Choroid plexus epithelial cell (primary cell): ENCODE results near the gene UTP3.
"Not testable (repeated sequence)": the region's sequence is repeated elsewhere in the genome, so short reads cannot be mapped to it uniquely, and the experiment has no call there.

ENCODE experiments used
- DNase-seq: peaks from one replicate; pipeline ENCODE4 v3.0.0-alpha.2; 2010; ENCODE audit warnings: low read depth
- H3K4me3 ChIP-seq: 2 replicates; pipeline ENCODE4 v1.5.1; 2011; ENCODE audit warnings: low read depth, mild to moderate bottlenecking, control low read depth, low read length, moderate library complexity
- TF ChIP-seq, protein P1 (sequence below): conservative IDR thresholded peaks from 2 replicates; pipeline ENCODE4 v1.5.1; 2011; ENCODE audit warnings: low read depth, mild to moderate bottlenecking, control low read depth, inconsistent platforms, low read length, moderate library complexity

UTP3 gene

DNA sequence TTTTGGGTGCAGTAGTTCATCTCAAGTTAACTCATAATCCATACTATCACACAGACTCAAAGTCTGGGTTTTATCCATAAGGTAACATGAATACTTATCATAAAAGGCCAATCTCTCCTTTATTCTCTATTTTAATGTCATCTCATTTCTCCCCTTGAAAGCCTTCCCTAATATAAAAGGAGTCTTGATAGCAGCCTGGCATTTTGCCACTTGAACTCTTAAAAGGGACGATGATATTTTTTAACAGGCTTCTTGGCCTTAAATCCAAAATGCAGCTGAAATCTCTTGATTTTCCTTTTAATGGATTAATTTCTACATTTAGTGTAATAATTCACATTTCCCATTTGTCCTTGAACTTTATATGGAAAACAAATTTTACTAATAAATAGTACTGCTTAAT is 13.6 kb upstream of the UTP3 start:
- TF ChIP-seq, protein P1, sequence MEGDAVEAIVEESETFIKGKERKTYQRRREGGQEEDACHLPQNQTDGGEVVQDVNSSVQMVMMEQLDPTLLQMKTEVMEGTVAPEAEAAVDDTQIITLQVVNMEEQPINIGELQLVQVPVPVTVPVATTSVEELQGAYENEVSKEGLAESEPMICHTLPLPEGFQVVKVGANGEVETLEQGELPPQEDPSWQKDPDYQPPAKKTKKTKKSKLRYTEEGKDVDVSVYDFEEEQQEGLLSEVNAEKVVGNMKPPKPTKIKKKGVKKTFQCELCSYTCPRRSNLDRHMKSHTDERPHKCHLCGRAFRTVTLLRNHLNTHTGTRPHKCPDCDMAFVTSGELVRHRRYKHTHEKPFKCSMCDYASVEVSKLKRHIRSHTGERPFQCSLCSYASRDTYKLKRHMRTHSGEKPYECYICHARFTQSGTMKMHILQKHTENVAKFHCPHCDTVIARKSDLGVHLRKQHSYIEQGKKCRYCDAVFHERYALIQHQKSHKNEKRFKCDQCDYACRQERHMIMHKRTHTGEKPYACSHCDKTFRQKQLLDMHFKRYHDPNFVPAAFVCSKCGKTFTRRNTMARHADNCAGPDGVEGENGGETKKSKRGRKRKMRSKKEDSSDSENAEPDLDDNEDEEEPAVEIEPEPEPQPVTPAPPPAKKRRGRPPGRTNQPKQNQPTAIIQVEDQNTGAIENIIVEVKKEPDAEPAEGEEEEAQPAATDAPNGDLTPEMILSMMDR, result no peak
- DNase-seq, result no peak
- H3K4me3 ChIP-seq, result no peak overlapping the region

DNA sequence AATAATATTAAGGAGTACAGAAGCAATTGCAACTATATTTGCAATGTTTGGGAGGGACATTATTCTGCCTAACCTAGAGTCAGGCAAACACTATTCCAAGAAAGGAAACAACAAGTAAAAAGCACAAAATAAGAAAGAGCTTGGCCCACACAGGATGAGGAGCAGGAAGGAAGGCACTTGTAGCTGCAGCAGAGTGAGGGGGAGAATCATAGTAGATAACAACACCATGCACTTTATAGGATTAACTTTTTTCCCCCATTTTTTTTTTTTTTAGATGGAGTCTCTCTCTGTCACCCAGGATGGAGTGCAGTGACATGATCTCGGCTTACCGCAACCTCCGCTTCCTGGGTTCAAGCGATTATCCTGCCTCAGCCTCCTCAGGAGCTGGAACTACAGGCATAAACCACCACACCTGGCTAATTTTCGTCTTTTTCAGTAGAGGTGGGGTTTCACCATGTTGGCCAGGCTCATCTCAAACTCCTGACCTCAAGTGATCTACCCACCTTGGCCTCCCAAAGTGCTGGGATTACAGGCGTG is 11.7 kb upstream of the UTP3 start:
- TF ChIP-seq, protein P1, result no peak

DNA sequence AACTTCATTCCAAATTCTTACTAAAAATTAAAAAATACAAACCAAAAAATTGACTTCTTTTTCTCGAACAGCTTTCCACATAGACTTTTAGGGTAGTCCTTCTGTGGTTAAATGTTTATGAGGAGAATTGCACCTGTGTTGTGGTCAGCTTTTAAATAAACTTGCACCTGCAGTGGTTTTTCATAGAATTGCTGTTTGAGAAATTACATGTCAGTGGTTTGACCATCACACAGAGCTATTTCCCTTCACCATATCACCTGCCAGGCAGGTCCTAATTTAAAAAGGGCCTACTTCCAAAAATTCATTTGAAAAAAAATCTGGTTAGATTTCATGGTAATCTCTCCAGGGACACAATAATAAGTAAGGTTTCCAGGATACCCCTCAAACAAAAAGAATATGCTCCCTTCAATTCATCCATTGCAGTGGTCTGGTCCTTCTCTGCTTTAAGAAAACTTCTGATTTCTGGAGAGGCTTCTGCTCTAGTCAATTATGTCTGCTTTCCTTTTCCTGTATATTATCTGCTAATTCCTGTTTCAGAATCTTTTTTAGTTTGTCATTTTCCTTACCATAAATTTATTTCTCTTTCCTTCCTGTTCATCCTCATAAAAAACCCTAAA is 9.8 kb upstream of the UTP3 start:
- no peak overlapping the region for H3K4me3 ChIP-seq
- TF ChIP-seq, protein P1, result no peak
- DNase-seq, result no peak

More for the DNA sequence above, 11.7 kb upstream of the UTP3 start:
- H3K4me3 ChIP-seq, result no peak overlapping the region
- no peak for DNase-seq

DNA sequence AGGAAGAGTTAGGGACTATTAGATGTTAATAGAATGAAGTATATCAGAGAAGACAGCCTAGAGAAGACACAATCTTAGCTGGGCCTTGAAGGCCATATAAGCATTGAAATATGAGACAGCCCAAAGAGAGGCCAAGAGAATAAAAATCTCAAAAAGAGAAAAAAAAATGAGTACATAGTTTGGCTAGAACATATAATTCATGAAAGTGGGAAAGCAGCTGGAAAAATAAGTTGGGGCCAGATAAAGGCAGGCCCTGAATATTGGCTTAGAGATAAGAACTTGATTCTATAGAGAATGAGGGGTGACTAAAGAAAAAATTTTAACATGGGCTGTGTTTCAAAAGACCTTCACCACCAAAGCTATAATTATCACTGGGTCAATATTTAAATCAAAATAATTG is 7.4 kb upstream of the UTP3 start:
- H3K4me3 ChIP-seq, result no peak overlapping the region
- TF ChIP-seq, protein P1, result no peak
- no peak for DNase-seq

DNA sequence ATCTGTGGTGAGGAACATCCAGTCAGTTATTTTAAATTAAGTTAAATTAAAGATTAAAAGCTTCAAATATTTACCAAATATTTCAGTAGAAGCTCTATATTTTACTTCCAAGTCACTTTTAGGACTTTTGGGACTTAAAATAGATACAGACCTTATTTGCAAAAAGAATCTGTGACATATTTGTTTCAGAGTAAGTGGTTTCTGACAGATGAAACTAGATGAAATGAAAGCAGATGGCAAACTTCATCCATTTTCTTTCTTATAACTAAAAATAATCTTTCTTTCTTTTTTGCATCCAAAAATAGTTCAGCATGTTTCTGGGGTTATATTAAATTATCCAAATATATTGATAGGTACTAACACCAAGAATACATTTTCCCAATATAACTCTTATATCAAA is 6.6 kb upstream of the UTP3 start:
- TF ChIP-seq, protein P1, result no peak
- DNase-seq, result no peak
- no peak overlapping the region for H3K4me3 ChIP-seq

DNA sequence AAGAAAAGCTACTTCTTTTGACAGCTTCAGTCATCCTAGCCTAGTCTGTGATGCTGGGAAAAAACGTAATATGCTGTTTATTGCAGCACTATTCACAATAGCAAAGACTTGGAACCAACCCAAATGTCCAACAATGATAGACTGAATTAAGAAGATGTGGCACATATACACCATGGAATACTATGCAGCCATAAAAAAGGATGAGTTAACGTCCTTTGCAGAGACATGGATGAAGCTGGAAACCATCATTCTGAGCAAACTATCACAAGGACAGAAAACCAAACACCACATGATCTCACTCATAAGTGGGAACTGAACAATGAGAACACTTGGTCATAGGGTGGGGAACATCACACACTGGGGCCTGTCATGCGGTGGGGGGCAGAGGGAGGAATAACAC is 6.2 kb upstream of the UTP3 start:
- not testable (repeated sequence) for H3K4me3 ChIP-seq, DNase-seq

DNA sequence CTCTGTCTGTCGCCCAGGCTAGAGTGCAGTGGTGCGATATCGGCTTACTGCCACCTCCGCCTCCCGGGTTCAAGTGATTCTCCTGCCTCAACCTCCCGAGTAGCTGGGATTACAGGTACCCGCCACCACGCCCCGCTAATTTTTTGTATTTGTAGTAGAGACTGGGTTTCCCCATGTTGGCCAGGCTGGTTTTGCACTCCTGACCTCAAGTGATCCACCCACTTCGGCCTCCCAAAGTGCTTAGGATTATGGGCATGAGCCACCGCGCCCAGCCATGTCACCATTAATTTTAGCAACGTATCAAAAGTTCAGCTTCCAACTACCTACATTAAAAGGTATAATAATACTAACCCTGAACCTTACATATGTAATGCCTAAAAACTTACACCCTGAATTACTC is 940 bp upstream of the UTP3 start:
- TF ChIP-seq, protein P1, result no peak
- H3K4me3 ChIP-seq, result peak overlapping the region; percentile 99
- no peak for DNase-seq

DNA sequence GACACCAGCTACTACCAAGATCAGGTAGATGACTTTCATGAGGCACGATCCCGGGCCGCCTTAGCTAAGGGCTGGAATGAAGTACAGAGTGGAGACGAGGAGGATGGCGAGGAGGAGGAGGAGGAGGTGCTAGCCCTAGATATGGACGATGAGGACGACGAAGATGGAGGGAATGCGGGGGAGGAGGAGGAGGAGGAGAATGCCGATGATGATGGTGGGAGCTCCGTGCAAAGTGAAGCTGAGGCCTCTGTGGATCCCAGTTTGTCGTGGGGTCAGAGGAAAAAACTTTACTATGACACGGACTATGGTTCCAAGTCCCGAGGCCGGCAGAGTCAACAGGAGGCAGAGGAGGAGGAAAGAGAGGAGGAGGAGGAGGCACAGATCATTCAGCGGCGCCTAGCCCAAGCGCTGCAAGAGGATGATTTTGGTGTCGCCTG is 481 bp downstream of the UTP3 start:
- H3K4me3 ChIP-seq, result peak overlapping the region; percentile 99
- TF ChIP-seq, protein P1, result no peak
- DNase-seq, result no peak
